CMK (cell line): Measurements from ENCODE around the gene MMRN1.

ENCODE experiments used
- DNase-seq: peaks from one replicate; pipeline ENCODE4 v3.0.0-alpha.2; 2010; ENCODE audit warnings: low read depth

Gene MMRN1

GRCh38 chr4:89906777-89907521 is 12.3 kb downstream of the MMRN1 start:
- no peak for DNase-seq

DNA sequence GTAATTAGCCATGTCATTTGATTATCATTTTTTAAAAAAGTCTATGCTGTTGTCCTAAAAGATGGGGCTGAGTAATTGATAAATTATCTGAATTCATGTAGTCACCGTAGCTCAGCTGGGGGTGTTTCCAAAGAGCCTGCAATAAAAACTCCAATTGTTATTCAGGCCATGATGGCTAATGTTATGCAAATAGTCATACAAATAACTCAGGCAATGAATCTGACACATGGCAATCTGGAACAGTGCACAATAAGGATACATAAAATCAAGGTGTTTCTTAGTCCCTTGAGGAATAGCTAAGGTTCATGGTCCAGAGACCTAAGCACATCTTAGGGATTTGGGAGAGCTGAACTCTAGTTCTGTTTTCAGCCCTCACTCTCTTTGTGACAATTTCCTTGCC is 15.2 kb downstream of the MMRN1 start:
- no peak for DNase-seq

DNA sequence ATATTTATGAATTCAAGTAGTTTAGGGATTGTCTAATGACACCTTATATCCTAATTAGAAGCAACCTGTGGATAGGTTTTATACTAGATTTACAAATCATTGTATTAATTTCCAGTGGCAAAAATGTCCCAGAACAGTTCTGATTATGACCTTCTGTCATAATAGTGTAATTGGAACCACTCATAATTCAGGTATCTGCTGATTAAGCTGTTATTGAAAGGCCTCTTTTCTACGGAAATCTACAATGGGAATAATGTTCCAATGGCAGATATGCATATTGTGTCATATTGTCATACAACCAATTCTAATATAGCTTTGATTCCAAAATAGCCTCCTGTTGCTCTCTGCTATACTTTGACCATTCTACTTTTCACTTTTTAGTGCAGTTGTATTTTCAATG is 19.0 kb downstream of the MMRN1 start:
- DNase-seq = no peak

- DNase-seq = no peak
These were observed 20.2 kb downstream of the MMRN1 start for GRCh38 chr4:89914609-89915550.

DNA sequence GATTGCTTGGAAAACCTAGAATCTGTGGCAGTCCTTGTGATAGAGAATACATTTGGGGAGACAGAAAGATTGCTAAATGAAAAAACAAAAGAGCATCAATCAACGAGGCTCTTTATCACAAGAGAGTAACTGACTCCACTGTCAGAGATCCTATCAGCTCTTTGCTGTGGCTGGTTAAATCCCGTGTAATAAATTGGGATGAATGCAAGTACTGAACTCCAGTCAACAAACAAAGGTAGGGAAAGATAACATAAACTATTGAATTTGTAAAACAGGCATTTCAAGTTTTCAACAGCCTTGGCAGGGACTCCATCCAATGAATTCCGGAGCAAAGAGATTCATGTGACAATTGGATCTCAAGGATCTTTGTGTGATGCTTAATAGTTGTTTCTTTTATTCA is 21.3 kb downstream of the MMRN1 start:
- no peak for DNase-seq

- no peak for DNase-seq
These were observed 28.3 kb downstream of the MMRN1 start for GRCh38 chr4:89922848-89923416.

- no peak for DNase-seq
These were observed 34.2 kb downstream of the MMRN1 start for GRCh38 chr4:89928838-89929237.

- no peak for DNase-seq
These were observed 34.9 kb downstream of the MMRN1 start for GRCh38 chr4:89929425-89930159.

DNA sequence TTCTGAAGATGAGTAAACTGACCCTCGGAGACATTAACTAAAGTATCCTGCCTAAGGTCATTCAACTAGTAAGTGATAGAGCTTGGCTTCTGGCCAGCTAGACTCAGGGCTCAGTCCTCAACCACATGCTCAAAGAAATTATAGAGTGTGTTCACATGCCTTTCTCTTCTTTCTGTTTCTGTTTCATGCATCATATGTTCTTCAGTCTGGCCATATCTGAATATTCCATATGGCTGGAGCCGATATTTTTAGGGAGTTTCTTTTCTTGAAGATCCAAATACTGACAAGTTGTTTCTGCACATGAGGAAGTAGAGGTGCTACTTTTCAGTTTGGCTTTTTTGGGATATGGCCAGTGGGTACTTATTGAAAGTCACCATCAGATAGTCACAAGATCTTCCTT is 44.9 kb downstream of the MMRN1 start:
- no peak for DNase-seq

DNA sequence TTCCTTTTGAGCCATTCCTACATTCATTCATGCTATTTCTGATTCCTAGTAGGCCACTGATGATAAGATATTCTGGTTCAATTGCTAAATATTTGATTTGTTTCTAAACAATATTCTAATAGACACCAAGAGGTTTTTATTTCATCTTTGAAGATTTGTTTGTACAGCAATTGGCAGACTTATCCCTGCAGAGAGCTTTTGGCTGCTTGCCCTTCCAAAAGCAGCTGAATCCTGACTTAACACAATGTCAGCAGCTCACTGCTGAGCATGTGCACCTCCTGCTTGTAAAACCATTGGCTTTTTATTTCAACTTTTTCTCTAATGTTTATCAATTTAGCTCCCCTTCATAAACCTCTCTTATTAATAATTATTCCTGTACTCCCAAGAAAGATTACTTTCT is 45.3 kb downstream of the MMRN1 start:
- DNase-seq = no peak

GRCh38 chr4:89942811-89943210 is 48.2 kb downstream of the MMRN1 start:
- no peak for DNase-seq

GRCh38 chr4:89949782-89950387 is 55.2 kb downstream of the MMRN1 start:
- DNase-seq = no peak

DNA sequence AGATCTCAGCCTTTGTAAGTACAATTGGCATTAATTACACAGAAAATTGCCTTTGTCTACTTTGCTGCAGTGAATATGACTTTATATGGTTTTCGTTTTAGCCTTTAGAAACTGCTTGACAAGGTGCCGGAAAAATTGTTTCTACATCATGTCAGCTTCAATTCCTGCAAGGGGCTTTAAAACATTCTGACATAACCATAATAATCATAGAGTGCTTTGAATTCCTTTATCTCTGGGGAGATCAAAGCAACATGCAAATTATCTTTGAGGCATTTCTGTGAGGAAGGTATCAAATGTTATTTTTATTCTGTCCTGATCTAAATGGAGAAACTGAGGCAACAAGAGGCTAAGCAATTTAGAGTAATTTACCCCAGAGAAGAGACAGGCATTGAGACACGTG is 57.8 kb downstream of the MMRN1 start:
- no peak for DNase-seq

- DNase-seq = no peak
These were observed 60.4 kb downstream of the MMRN1 start for GRCh38 chr4:89954906-89955695.

- no peak for DNase-seq
These were observed 62.6 kb downstream of the MMRN1 start for GRCh38 chr4:89957046-89957926.

- DNase-seq = no peak
These were observed 87.2 kb downstream of the MMRN1 start for GRCh38 chr4:89981789-89982334.

GRCh38 chr4:89988268-89988667 is 93.6 kb downstream of the MMRN1 start:
- no peak for DNase-seq

- DNase-seq = no peak
These were observed 98.1 kb downstream of the MMRN1 start for GRCh38 chr4:89992744-89993143.

GRCh38 chr4:89994176-89994873 is 99.7 kb downstream of the MMRN1 start:
- DNase-seq = no peak
